Loucy (cell line): Measurements from ENCODE around the gene OPRM1.

Experiments used
- EZH2phosphoT487 ChIP-seq: fragments of 200-600 bp; IDR thresholded peaks from 2 replicates; pipeline ENCODE4 v1.6.1; 2018; ENCODE audit warnings: antibody characterized with exemption, mild to moderate bottlenecking, moderate library complexity, borderline replicate concordance
- TF ChIP-seq, protein P1 (sequence below): fragments of 200-600 bp; sonication (generic); conservative IDR thresholded peaks from 2 replicates; pipeline ENCODE4 v1.5.1; 2014; ENCODE audit warnings: mild to moderate bottlenecking, antibody characterized with exemption, low read length

- TF ChIP-seq, protein P1, sequence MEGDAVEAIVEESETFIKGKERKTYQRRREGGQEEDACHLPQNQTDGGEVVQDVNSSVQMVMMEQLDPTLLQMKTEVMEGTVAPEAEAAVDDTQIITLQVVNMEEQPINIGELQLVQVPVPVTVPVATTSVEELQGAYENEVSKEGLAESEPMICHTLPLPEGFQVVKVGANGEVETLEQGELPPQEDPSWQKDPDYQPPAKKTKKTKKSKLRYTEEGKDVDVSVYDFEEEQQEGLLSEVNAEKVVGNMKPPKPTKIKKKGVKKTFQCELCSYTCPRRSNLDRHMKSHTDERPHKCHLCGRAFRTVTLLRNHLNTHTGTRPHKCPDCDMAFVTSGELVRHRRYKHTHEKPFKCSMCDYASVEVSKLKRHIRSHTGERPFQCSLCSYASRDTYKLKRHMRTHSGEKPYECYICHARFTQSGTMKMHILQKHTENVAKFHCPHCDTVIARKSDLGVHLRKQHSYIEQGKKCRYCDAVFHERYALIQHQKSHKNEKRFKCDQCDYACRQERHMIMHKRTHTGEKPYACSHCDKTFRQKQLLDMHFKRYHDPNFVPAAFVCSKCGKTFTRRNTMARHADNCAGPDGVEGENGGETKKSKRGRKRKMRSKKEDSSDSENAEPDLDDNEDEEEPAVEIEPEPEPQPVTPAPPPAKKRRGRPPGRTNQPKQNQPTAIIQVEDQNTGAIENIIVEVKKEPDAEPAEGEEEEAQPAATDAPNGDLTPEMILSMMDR: no peak
- no peak for TF ChIP-seq EZH2phosphoT487
Measured at GRCh38 chr6:154218301-154218700, 179.3 kb downstream of the OPRM1 start.
